Measurements from ENCODE around the gene MEI1.

DNA sequence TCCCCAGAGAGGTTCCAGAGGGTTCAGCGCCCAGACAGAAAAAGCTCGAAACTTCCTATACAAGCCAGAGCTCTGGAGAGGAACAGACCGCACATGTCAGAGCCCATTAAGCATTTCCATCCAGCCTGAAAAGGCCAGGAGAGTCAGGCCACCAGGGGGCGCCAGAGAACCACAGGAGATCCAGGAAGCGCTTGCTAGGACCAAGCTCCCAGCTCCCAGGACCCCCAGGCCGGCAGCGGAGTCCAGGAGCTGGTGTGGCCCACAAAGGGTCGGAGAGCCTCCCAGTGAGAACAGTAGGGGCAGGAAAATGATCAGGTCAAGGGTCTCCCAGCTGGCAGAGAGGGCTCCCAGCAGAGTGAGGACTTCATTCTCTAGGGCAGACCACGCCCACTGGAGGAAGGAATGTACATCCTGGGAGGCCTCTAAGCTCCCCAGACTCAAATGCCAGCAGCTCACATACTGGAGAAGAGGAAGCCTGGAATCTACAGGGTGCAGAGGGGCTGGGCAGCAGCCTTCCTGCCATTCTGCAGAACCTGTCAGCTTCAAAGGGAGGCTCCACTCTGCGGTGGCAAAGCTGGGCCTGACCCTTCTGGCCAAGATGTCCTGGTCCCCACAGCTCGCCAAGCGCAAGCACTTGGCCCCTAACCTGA, 2.1 kb upstream of the MEI1 start:
- TF ChIP-seq, protein P1, sequence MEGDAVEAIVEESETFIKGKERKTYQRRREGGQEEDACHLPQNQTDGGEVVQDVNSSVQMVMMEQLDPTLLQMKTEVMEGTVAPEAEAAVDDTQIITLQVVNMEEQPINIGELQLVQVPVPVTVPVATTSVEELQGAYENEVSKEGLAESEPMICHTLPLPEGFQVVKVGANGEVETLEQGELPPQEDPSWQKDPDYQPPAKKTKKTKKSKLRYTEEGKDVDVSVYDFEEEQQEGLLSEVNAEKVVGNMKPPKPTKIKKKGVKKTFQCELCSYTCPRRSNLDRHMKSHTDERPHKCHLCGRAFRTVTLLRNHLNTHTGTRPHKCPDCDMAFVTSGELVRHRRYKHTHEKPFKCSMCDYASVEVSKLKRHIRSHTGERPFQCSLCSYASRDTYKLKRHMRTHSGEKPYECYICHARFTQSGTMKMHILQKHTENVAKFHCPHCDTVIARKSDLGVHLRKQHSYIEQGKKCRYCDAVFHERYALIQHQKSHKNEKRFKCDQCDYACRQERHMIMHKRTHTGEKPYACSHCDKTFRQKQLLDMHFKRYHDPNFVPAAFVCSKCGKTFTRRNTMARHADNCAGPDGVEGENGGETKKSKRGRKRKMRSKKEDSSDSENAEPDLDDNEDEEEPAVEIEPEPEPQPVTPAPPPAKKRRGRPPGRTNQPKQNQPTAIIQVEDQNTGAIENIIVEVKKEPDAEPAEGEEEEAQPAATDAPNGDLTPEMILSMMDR (conservative IDR thresholded peaks at IDR 0.05; ENCODE audit: low read length), result peak; percentile 100
- no peak for TF ChIP-seq EZH2phosphoT487 (IDR thresholded peaks at IDR 0.05; ENCODE audit: borderline replicate concordance, low read depth, low read length)

Measured in OCI-LY7 (cell line).